ENCODE results near the gene C9.

DNA sequence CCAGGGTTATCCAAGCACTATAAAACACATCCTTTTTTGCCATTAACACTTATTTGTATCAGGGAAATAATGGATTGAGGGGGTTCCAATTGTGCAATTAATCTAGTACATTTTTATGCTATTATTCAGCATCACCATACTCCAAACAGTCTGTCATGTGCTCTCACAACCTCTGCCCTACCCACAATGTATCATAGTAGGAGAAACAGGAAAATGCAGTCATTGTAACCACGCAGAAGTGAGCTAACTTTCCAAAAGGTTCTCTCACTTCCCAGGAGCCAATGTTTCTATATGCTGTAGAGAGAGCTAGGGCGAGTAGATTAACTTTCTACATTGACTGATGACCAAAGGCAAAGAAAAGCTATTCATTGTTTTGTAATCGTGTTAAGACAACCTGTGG lies 30.7 kb upstream of the C9 start:
- TF ChIP-seq, protein P1, sequence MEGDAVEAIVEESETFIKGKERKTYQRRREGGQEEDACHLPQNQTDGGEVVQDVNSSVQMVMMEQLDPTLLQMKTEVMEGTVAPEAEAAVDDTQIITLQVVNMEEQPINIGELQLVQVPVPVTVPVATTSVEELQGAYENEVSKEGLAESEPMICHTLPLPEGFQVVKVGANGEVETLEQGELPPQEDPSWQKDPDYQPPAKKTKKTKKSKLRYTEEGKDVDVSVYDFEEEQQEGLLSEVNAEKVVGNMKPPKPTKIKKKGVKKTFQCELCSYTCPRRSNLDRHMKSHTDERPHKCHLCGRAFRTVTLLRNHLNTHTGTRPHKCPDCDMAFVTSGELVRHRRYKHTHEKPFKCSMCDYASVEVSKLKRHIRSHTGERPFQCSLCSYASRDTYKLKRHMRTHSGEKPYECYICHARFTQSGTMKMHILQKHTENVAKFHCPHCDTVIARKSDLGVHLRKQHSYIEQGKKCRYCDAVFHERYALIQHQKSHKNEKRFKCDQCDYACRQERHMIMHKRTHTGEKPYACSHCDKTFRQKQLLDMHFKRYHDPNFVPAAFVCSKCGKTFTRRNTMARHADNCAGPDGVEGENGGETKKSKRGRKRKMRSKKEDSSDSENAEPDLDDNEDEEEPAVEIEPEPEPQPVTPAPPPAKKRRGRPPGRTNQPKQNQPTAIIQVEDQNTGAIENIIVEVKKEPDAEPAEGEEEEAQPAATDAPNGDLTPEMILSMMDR (IDR thresholded peaks at IDR 0.05; ENCODE audit: borderline replicate concordance, extremely low read depth, low read length, poor library complexity, severe bottlenecking), result no peak
- TF ChIP-seq EZH2 (IDR thresholded peaks at IDR 0.05; ENCODE audit: borderline replicate concordance, low read depth, low read length, severe bottlenecking), result no peak
